Adipocyte (in vitro differentiated cells): ENCODE data around the gene SYNGR4.
A peak's percentile ranks its signal among the peaks of the same experiment; 100 is the strongest.

Source experiments
- DNase-seq: peaks from one replicate; pipeline ENCODE4 v3.0.0-alpha.2; 2015; ENCODE audit warnings: low read depth
- H3K27me3 ChIP-seq: replicated peaks from 2 replicates; pipeline ENCODE4 v1.7.0; 2013; ENCODE audit warnings: mild to moderate bottlenecking, low read length, moderate library complexity; ENCODE audit not compliant: control insufficient read depth, insufficient read depth
- H3K36me3 ChIP-seq: 2 replicates; pipeline ENCODE4 v1.7.0; 2013; ENCODE audit warnings: low read length, mild to moderate bottlenecking, moderate library complexity; ENCODE audit not compliant: control insufficient read depth, insufficient read depth, severe bottlenecking
- H3K4me1 ChIP-seq: 2 replicates; pipeline ENCODE4 v1.7.0; 2013; ENCODE audit warnings: mild to moderate bottlenecking, low read length, moderate library complexity; ENCODE audit not compliant: control insufficient read depth, insufficient read depth
- H3K4me3 ChIP-seq: 2 replicates; pipeline ENCODE4 v1.7.0; 2013; ENCODE audit warnings: mild to moderate bottlenecking, low read length, moderate library complexity
- H3K9ac ChIP-seq: 2 replicates; pipeline ENCODE4 v1.7.0; 2013; ENCODE audit warnings: mild to moderate bottlenecking, low read length, moderate library complexity
- H3K9me3 ChIP-seq: 2 replicates; pipeline ENCODE4 v1.7.0; 2013; ENCODE audit warnings: mild to moderate bottlenecking, low read length, moderate library complexity; ENCODE audit not compliant: control insufficient read depth

SYNGR4 gene

GRCh38 chr19:48393559-48394330 lies 29.6 kb downstream of the SYNGR4 start, which contains the start of gene GRIN2D:
Gene GRIN2D, plus strand, starts transcription at chr19:48393668. Its CDS starts 4,725 bp downstream, at chr19:48398393.
- H3K9me3 ChIP-seq, result no peaks in the 10 kb centered on the region
- peaks cover 17% of the 10 kb centered on the region for H3K4me1 ChIP-seq
- peak; percentile 40 for DNase-seq
- H3K9ac ChIP-seq, result peak within 1 kb of the TSS; percentile 42
- peaks cover 7% of the 10 kb centered on the region for H3K36me3 ChIP-seq
- H3K27me3 ChIP-seq, result peaks cover 4% of the 10 kb centered on the region
- peak within 1 kb of the TSS; percentile 50 for H3K4me3 ChIP-seq

GRCh38 chr19:48394331-48395169 lies 30.4 kb downstream of the SYNGR4 start:
- no peaks in the 10 kb centered on the region for H3K9me3 ChIP-seq
- peaks cover 15% of the 10 kb centered on the region for H3K4me1 ChIP-seq
- H3K4me3 ChIP-seq, result peak overlapping the region; percentile 50
- H3K27me3 ChIP-seq, result peaks cover 4% of the 10 kb centered on the region
- H3K36me3 ChIP-seq, result no peaks in the 10 kb centered on the region
- no peak for DNase-seq
- H3K9ac ChIP-seq, result peak overlapping the region; percentile 42

- DNase-seq, result no peak
Observed at GRCh38 chr19:48395170-48395455, 30.9 kb downstream of the SYNGR4 start.

DNA sequence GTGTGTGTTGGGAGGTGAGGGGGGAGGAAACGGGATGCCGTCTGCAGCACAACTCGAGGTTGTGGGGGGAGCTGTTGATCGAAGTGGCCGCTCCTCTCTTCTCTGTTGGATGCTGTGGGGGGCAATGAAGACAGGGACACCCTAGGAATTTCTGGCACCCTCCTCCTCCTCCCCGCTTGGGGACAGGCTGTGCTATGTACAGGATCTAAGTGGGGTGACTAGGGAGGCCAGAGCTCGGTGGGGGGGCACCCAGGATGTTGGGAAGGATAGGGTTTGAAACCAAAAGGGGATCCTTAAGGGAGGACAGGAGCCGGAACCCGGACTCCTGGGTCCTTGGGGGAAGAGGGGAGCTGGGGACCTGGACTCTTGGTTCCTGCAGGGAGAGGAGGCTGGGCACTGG lies 31.3 kb downstream of the SYNGR4 start:
- Histone ChIP-seq H3K36me3 (no peaks in the 10 kb centered on the region), H3K9ac (no peak overlapping the region), H3K9me3 (no peaks in the 10 kb centered on the region), H3K27me3 (peaks cover 4% of the 10 kb centered on the region), H3K4me1 (peaks cover 15% of the 10 kb centered on the region), H3K4me3 (no peak overlapping the region)
- DNase-seq, result no peak

More at GRCh38 chr19:48395170-48395455, 30.9 kb downstream of the SYNGR4 start:
- H3K36me3 ChIP-seq, result no peaks in the 10 kb centered on the region
- H3K9me3 ChIP-seq, result no peaks in the 10 kb centered on the region
- peaks cover 4% of the 10 kb centered on the region for H3K27me3 ChIP-seq
- peaks cover 15% of the 10 kb centered on the region for H3K4me1 ChIP-seq
- no peak overlapping the region for H3K4me3 ChIP-seq
- no peak overlapping the region for H3K9ac ChIP-seq

DNA sequence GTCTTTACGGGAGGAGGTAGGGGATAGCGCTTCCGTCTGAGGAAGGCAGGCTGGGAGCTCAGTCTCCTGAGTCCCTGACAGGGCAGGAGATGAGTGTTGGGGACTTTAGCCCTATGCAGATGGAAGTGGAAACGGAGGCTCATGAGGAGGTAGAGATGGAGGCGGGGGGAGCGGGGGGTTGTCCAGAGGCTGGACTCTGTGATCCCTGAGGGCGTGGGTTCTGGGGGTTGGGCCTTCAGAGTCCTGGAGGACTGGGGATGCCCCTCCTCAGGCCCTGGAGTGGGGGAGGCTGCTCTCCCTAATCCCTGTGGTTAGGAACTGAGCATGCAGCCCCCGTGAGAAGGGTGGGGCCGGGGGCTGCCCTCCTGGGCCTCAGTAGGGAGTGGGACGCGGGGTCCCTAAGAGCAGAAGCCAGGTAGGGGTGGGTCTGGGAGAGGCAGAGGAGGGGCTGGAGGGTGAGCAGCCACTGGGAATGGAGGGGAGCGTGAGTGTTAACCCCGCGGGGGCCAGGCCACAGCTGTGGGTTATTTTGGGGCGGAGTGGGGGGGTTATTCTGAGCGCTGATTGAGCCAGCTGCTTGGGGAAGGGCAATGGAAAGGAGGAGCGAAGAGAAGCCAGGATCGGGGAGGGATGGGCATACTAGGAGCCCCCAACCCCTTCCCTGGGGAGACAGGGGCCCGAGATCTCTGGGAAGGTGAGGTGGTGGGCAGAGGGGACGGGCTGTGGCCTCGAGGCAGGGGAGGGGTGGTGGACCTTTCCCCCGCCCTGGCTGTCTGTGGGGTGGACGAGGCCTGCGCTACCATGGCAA lies 32.1 kb downstream of the SYNGR4 start:
- no peak overlapping the region for H3K4me3 ChIP-seq
- no peaks in the 10 kb centered on the region for H3K36me3 ChIP-seq
- no peak for DNase-seq
- peaks cover 4% of the 10 kb centered on the region for H3K27me3 ChIP-seq
- no peak overlapping the region for H3K9ac ChIP-seq
- H3K9me3 ChIP-seq, result no peaks in the 10 kb centered on the region
- peaks cover 18% of the 10 kb centered on the region for H3K4me1 ChIP-seq

GRCh38 chr19:48396824-48397176 lies 32.6 kb downstream of the SYNGR4 start:
- H3K4me1 ChIP-seq, result peaks cover 18% of the 10 kb centered on the region
- H3K9ac ChIP-seq, result peak overlapping the region; percentile 94
- no peaks in the 10 kb centered on the region for H3K36me3 ChIP-seq
- no peaks in the 10 kb centered on the region for H3K9me3 ChIP-seq
- H3K27me3 ChIP-seq, result peaks cover 4% of the 10 kb centered on the region
- no peak overlapping the region for H3K4me3 ChIP-seq
- no peak for DNase-seq

GRCh38 chr19:48397263-48398101 lies 33.3 kb downstream of the SYNGR4 start:
- Histone ChIP-seq H3K4me3 (peak overlapping the region; percentile 79), H3K27me3 (peaks cover 4% of the 10 kb centered on the region)
- DNase-seq, result no peak

DNA sequence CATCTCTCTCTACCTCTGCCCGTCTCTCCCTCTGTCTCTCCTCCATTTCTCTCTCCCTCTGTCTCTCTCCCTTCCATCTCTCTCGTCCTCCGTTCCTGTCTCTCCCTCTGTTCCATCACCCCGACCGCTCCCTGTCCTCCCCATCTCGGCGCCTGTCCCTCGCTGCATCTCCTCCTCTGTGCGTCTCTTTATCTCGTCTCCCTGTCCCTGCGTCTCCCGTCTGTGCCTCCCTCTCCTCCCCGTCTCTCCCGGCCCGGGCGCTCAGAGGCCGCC lies 33.9 kb downstream of the SYNGR4 start:
- peaks cover 18% of the 10 kb centered on the region for H3K4me1 ChIP-seq
- no peaks in the 10 kb centered on the region for H3K36me3 ChIP-seq
- no peak for DNase-seq
- H3K9ac ChIP-seq, result peak overlapping the region; percentile 94
- H3K27me3 ChIP-seq, result peaks cover 4% of the 10 kb centered on the region
- no peaks in the 10 kb centered on the region for H3K9me3 ChIP-seq
- H3K4me3 ChIP-seq, result peak overlapping the region; percentile 79

More at GRCh38 chr19:48397263-48398101, 33.3 kb downstream of the SYNGR4 start:
- peak overlapping the region; percentile 94 for H3K9ac ChIP-seq
- H3K36me3 ChIP-seq, result no peaks in the 10 kb centered on the region
- H3K4me1 ChIP-seq, result peaks cover 18% of the 10 kb centered on the region
- H3K9me3 ChIP-seq, result no peaks in the 10 kb centered on the region

DNA sequence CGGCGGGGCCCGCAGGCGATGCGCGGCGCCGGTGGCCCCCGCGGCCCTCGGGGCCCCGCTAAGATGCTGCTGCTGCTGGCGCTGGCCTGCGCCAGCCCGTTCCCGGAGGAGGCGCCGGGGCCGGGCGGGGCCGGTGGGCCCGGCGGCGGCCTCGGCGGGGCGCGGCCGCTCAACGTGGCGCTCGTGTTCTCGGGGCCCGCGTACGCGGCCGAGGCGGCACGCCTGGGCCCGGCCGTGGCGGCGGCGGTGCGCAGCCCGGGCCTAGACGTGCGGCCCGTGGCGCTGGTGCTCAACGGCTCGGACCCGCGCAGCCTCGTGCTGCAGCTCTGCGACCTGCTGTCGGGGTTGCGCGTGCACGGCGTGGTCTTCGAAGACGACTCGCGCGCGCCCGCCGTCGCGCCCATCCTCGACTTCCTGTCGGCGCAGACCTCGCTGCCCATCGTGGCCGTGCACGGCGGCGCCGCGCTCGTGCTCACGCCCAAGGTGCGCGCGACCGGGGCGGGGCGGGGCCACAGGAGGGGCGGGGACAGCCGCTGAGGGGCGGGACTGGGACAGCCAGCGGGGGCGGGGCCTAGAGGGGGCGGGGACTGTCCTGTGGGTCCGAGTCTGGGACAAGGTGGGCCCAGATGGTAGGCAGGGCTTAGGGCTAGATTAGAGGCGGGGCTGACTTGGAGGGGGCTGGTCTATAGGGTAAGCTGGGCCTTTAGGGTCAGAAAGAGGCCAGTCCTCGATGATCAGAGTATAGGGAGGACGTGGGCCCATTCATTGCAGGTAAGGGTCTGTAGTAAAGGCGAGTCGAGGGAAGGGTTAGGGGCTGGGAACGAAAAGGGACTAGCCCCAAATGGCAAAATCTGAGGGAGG lies 34.4 kb downstream of the SYNGR4 start:
- H3K36me3 ChIP-seq, result no peaks in the 10 kb centered on the region
- H3K9me3 ChIP-seq, result no peaks in the 10 kb centered on the region
- H3K4me1 ChIP-seq, result peaks cover 18% of the 10 kb centered on the region
- peak overlapping the region; percentile 79 for H3K4me3 ChIP-seq
- DNase-seq, result peak; percentile 58
- H3K9ac ChIP-seq, result peak overlapping the region; percentile 94
- peaks cover 4% of the 10 kb centered on the region for H3K27me3 ChIP-seq
